K562 (cell line): ENCODE results near the gene YBEY. TPM values are rescaled to one million over a fixed set of nuclear protein-coding genes. Genes with fewer than 3 reads are reported as not detected.

Experiments
- BCOR ChIP-seq: fragments of 450-650 bp; IDR thresholded peaks from 2 replicates; pipeline ENCODE4 v1.6.1; 2016
- CBX2 ChIP-seq: fragments of 200-600 bp; sonication (generic); IDR thresholded peaks from one replicate; pipeline ENCODE4 v1.6.1; 2012; ENCODE audit warnings: mild to moderate bottlenecking, low read length, inconsistent platforms; ENCODE audit not compliant: insufficient read depth, poor library complexity, severe bottlenecking
- CEBPG ChIP-seq, 3 experiments: fragments of 200-800 bp in 1 of 3; sonication (Bioruptor generic) in 1 of 3; sonication (generic) in 1 of 3; formaldehyde crosslinking in 1 of 3; IDR thresholded peaks in 2 of 3; conservative IDR thresholded peaks in 1 of 3; 2 replicates each; pipeline versions ENCODE4 v1.6.1 to v1.8.0; 2016 to 2022; ENCODE audit warnings: missing compliant biosample characterization in 2 of 3, missing genetic modification characterization in 2 of 3, mild to moderate bottlenecking in 1 of 3, missing genetic modification reagents in 1 of 3
- CREB3L1 ChIP-seq: fragments of 450-650 bp; IDR thresholded peaks from 2 replicates; pipeline ENCODE4 v1.6.1; 2014; ENCODE audit warnings: low read depth, mild to moderate bottlenecking, moderate library complexity, borderline replicate concordance
- ERF ChIP-seq: fragments of 450-650 bp; formaldehyde crosslinking; IDR thresholded peaks from 2 replicates; pipeline ENCODE4 v1.4.0; 2020; ENCODE audit warnings: mild to moderate bottlenecking, mixed read lengths
- FOXK1 ChIP-seq: sonication (generic); formaldehyde crosslinking; IDR thresholded peaks from 2 replicates; pipeline ENCODE4 v1.8.0; 2022; ENCODE audit warnings: missing genetic modification reagents, mild to moderate bottlenecking, borderline replicate concordance
- HEY1 ChIP-seq: fragments of 250-450 bp; sonication (Bioruptor Pico); IDR thresholded peaks from 2 replicates; pipeline ENCODE4 v1.5.0; 2020; ENCODE audit warnings: mild to moderate bottlenecking, moderate library complexity, borderline replicate concordance
- HIVEP1 ChIP-seq: fragments of 250-450 bp; sonication (Bioruptor Pico); IDR thresholded peaks from 2 replicates; pipeline ENCODE4 v1.4.0; 2020; ENCODE audit warnings: mild to moderate bottlenecking
- HLTF ChIP-seq: fragments of 450-650 bp; IDR thresholded peaks from 2 replicates; pipeline ENCODE4 v1.6.1; 2016
- JUN ChIP-seq, 2 experiments: sonication (generic) in 1 of 2; formaldehyde crosslinking in 1 of 2; IDR thresholded peaks; 2 replicates each; pipeline versions ENCODE4 v1.6.1 to v1.8.0; 2012 to 2022; ENCODE audit warnings: borderline replicate concordance in 2 of 2, mild to moderate bottlenecking in 2 of 2, improper control_type of control experiment in 1 of 2, low read depth in 1 of 2, low read length in 1 of 2, missing genetic modification reagents in 1 of 2
- KAT7 ChIP-seq: sonication (generic); formaldehyde crosslinking; IDR thresholded peaks from 2 replicates; pipeline ENCODE4 v1.8.0; 2022; ENCODE audit warnings: missing genetic modification reagents, mild to moderate bottlenecking, borderline replicate concordance
- MLX ChIP-seq, 2 experiments: fragments of 450-650 bp in 1 of 2; sonication (generic) in 1 of 2; formaldehyde crosslinking; conservative IDR thresholded peaks; 2 replicates each; pipeline versions ENCODE4 v1.4.0 to v1.8.1; 2020 to 2022; ENCODE audit warnings: mild to moderate bottlenecking in 1 of 2, missing genetic modification reagents in 1 of 2
- MTF1 ChIP-seq: fragments of 250-450 bp; sonication (Bioruptor Pico); IDR thresholded peaks from 2 replicates; pipeline ENCODE4 v1.9.0; 2021; ENCODE audit warnings: moderate library complexity, mild to moderate bottlenecking, inconsistent platforms, borderline replicate concordance
- NFRKB ChIP-seq: fragments of 450-650 bp; IDR thresholded peaks from 2 replicates; pipeline ENCODE4 v1.6.1; 2016; ENCODE audit warnings: low read depth
- PHF20 ChIP-seq: fragments of 450-650 bp; IDR thresholded peaks from 2 replicates; pipeline ENCODE4 v1.6.1; 2018; ENCODE audit not compliant: partially characterized antibody
- RBM15 ChIP-seq: fragments of 200-400 bp; formaldehyde crosslinking; IDR thresholded peaks from 2 replicates; pipeline ENCODE4 v1.6.1; 2018; ENCODE audit warnings: mild to moderate bottlenecking, low read length, moderate library complexity; ENCODE audit not compliant: insufficient read depth
- SIN3A ChIP-seq, 2 experiments: fragments of 150-350 bp in 1 of 2; IDR thresholded peaks; 2 replicates each; pipeline ENCODE4 v1.6.1; 2011 to 2016; ENCODE audit warnings: borderline replicate concordance in 2 of 2, low read depth in 2 of 2, low read length in 2 of 2, mild to moderate bottlenecking in 2 of 2, moderate library complexity in 2 of 2; ENCODE audit not compliant: control insufficient read depth in 1 of 2
- SIN3B ChIP-seq: fragments of 450-650 bp; IDR thresholded peaks from 2 replicates; pipeline ENCODE4 v1.6.1; 2017; ENCODE audit warnings: low read depth, mild to moderate bottlenecking, moderate library complexity
- SMARCB1 ChIP-seq: IDR thresholded peaks from 2 replicates; pipeline ENCODE4 v1.6.1; 2011; ENCODE audit warnings: improper control_type of control experiment, low read depth; ENCODE audit not compliant: insufficient read length
- SMARCE1 ChIP-seq: fragments of 450-650 bp; IDR thresholded peaks from 2 replicates; pipeline ENCODE4 v1.7.1; 2016; ENCODE audit warnings: mild to moderate bottlenecking
- TAF7 ChIP-seq: fragments of 450-650 bp; IDR thresholded peaks from 2 replicates; pipeline ENCODE4 v1.6.1; 2016; ENCODE audit warnings: missing genetic modification characterization, missing compliant biosample characterization
- ZNF134 ChIP-seq: fragments of 250-450 bp; sonication (Bioruptor Pico); conservative IDR thresholded peaks from 2 replicates; pipeline ENCODE4 v1.4.0; 2020
- ZNF511 ChIP-seq: sonication (generic); formaldehyde crosslinking; IDR thresholded peaks from 2 replicates; pipeline ENCODE4 v1.8.0; 2022; ENCODE audit warnings: mild to moderate bottlenecking, missing genetic modification reagents
- ZNF76 ChIP-seq: fragments of 250-450 bp; sonication (Bioruptor Pico); IDR thresholded peaks from 2 replicates; pipeline ENCODE4 v1.4.0; 2020; ENCODE audit warnings: mild to moderate bottlenecking, moderate library complexity, borderline replicate concordance
- ZNF764 ChIP-seq: fragments of 250-450 bp; sonication (Bioruptor Pico); IDR thresholded peaks from 2 replicates; pipeline ENCODE4 v1.4.0; 2020; ENCODE audit warnings: low read depth, mild to moderate bottlenecking, moderate library complexity
- polyA plus RNA-seq, 8 experiments: library from polyadenylated mRNA; depleted of rRNA in 4 of 8; stranded (reverse) in 5 of 8; unstranded in 3 of 8; fragments of >200 nt; fragmentation: Nextera tagmentation in 2 of 8; fragmentation: Illumina TruSeq in 1 of 8; extraction: Ambion mirVana in 2 of 8; extraction: Trizol in 1 of 8; gene quantifications; 2 replicates each; pipeline versions ENCODE4 v1.2.1 to v1.2.3, GENCODE V29; 2011 to 2014; ENCODE audit warnings: inconsistent platforms in 1 of 8, missing spikeins in 1 of 8
- total RNA-seq, 7 experiments: library from RNA; depleted of rRNA in 6 of 7; stranded (reverse); fragments of >200 nt in 6 of 7; fragmentation: Illumina TruSeq in 2 of 7; extraction: Trizol in 2 of 7; gene quantifications; 2 replicates each; pipeline versions ENCODE4 v1.2.1 to v1.2.3, GENCODE V29; 2011 to 2021; ENCODE audit warnings: low replicate concordance in 1 of 7

The YBEY gene
- total and polyA plus RNA-seq, 9 of the 15 experiments (the other 6 are each of a cell fraction or from before 2014, with no cell fraction given), result 6.4 to 28.0 (median 12.4) TPM

GRCh38 chr21:46323227-46323709 lies 37.1 kb downstream of the YBEY start (continued):
- TF ChIP-seq SIN3A (IDR thresholded peaks at IDR 0.05; ENCODE audit: borderline replicate concordance in 2 of 2, control insufficient read depth in 1 of 2, low read depth in 2 of 2, low read length in 2 of 2) (peak in 1 of 2 experiments; percentile 86; a peak in 2 of 4 replicates), HIVEP1 (CRISPR knock-in tag) (peak; percentile 23; the same call in 1 of the 2 replicates), JUN (IDR thresholded peaks at IDR 0.05; ENCODE audit: borderline replicate concordance, low read depth, low read length) (no peak), JUN (CRISPR knock-in tag; IDR thresholded peaks at IDR 0.05; ENCODE audit: borderline replicate concordance) (no peak), SMARCB1 (no peak), FOXK1 (CRISPR knock-in tag) (peak; percentile 21; the same call in 1 of the 2 replicates), MTF1 (0 out of 2 replicates have a peak, but pooled peaks have one; percentile 53), HLTF (0 out of 2 replicates have a peak, but pooled peaks have one; percentile 31), ZNF76 (0 out of 2 replicates have a peak, but pooled peaks have one; percentile 37), NFRKB (peak; percentile 62; the same call in 1 of the 2 replicates), CEBPG (CRISPR knock-in tag; IDR thresholded peaks at IDR 0.05) (peak; percentile 22; the same call in 1 of the 2 replicates), CEBPG (tag; conservative IDR thresholded peaks at IDR 0.05 in 1 of 2, IDR thresholded peaks at IDR 0.05 in 1 of 2) (no peak), CBX2 (no peak), ERF (CRISPR knock-in tag) (0 out of 2 replicates have a peak, but pooled peaks have one; percentile 41), SIN3B (peak; percentile 85; the same call in 1 of the 2 replicates), RBM15 (no peak), BCOR (0 out of 2 replicates have a peak, but pooled peaks have one; percentile 7), PHF20 (peak; percentile 59), CREB3L1 (no peak), HEY1 (CRISPR knock-in tag) (no peak), MLX (CRISPR knock-in tag; conservative IDR thresholded peaks at IDR 0.05) (peak in 1 of 2 experiments; percentile 64; a peak in 1 of 4 replicates), SMARCE1 (0 out of 2 replicates have a peak, but pooled peaks have one; percentile 8), TAF7 (tag) (peak; percentile 80; the same call in 1 of the 2 replicates), ZNF764 (peak; percentile 56; the same call in 1 of the 2 replicates), ZNF134 (CRISPR knock-in tag) (no peak), ZNF511 (CRISPR knock-in tag) (peak; percentile 87), KAT7 (CRISPR knock-in tag) (peak; percentile 46; the same call in 1 of the 2 replicates)
